Cerebellar cortex (tissue), 1 donor: ENCODE results near the gene SLX4IP.

Source experiments
- DNase-seq: peaks from one replicate; pipeline ENCODE4 v3.0.0-alpha.2; 2015; ENCODE audit warnings: low spot score

Gene SLX4IP

GRCh38 chr20:10665027-10665561, 230.0 kb downstream of the SLX4IP start:
- DNase-seq = no peak

- no peak for DNase-seq
These were observed 230.7 kb downstream of the SLX4IP start for GRCh38 chr20:10665791-10666190.

GRCh38 chr20:10666221-10667076, 231.3 kb downstream of the SLX4IP start:
- DNase-seq = no peak

GRCh38 chr20:10667077-10667401, 231.9 kb downstream of the SLX4IP start:
- peak; percentile 49 for DNase-seq

GRCh38 chr20:10667560-10668167, 232.6 kb downstream of the SLX4IP start:
- DNase-seq = no peak

GRCh38 chr20:10668677-10669368, 233.7 kb downstream of the SLX4IP start:
- DNase-seq = no peak

GRCh38 chr20:10669843-10670446, 234.8 kb downstream of the SLX4IP start:
- DNase-seq = no peak

- DNase-seq = no peak
These were observed 235.6 kb downstream of the SLX4IP start for GRCh38 chr20:10670501-10671220.

GRCh38 chr20:10671221-10671918, 236.3 kb downstream of the SLX4IP start:
- DNase-seq = no peak

GRCh38 chr20:10671919-10672623, 237.0 kb downstream of the SLX4IP start:
- DNase-seq = no peak

- no peak for DNase-seq
These were observed 237.6 kb downstream of the SLX4IP start for GRCh38 chr20:10672624-10673127.

- DNase-seq = no peak
These were observed 238.2 kb downstream of the SLX4IP start for GRCh38 chr20:10673176-10673841.

GRCh38 chr20:10673842-10674683, 239.0 kb downstream of the SLX4IP start, which contains the start of gene JAG1:
Gene JAG1 (minus strand): TSS chr20:10673999. CDS start chr20:10673530, 469 bp downstream.
- peak; percentile 43 for DNase-seq

- no peak for DNase-seq
These were observed 239.8 kb downstream of the SLX4IP start for GRCh38 chr20:10674684-10675449.

GRCh38 chr20:10675450-10675848, 240.3 kb downstream of the SLX4IP start:
- no peak for DNase-seq

GRCh38 chr20:10676518-10676917, 241.4 kb downstream of the SLX4IP start:
- DNase-seq = no peak
